Measurements from ENCODE around the gene LIMCH1.

LIMCH1 gene

DNA sequence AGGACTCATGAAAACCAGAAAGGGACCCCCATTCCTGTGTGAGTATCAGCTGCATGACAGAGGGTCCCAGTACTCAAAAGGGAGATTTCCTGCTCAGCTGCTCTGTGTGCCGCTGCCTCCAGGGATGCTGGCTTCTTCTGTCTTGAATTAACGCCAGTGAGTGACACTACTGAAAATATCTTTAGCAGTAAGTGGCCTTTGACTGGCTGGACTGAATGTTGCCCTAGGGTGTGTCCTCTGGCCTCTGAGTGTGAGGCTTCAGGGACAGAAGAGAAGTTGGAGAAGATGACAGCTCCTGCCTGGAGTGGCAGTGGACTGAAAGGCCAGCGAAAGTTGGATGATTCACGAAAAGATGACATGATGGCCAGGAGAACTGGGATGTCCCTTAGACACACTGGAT lies 95.4 kb downstream of the LIMCH1 start:
- Histone ChIP-seq H3K27ac (no peak overlapping the region), H3K4me2 (no peak overlapping the region), H3K27me3 (ENCODE audit: insufficient read depth, low read depth) (no peaks in the 10 kb centered on the region), H3K4me3 (IDR thresholded peaks at IDR 0.05; ENCODE audit: insufficient read depth, low read depth, low read length) (no peak overlapping the region), H3K79me2 (ENCODE audit: insufficient read depth, low read depth) (no peaks in the 10 kb centered on the region), H4K20me1 (ENCODE audit: insufficient read depth) (no peaks in the 10 kb centered on the region), H2AFZ (ENCODE audit: low read depth) (no peak overlapping the region), H3K4me1 (ENCODE audit: low read depth, poor library complexity, severe bottlenecking) (no peaks in the 10 kb centered on the region), H3K36me3 (ENCODE audit: insufficient read depth) (no peaks in the 10 kb centered on the region), H3K9ac (no peak overlapping the region)
- TF ChIP-seq, protein P1, sequence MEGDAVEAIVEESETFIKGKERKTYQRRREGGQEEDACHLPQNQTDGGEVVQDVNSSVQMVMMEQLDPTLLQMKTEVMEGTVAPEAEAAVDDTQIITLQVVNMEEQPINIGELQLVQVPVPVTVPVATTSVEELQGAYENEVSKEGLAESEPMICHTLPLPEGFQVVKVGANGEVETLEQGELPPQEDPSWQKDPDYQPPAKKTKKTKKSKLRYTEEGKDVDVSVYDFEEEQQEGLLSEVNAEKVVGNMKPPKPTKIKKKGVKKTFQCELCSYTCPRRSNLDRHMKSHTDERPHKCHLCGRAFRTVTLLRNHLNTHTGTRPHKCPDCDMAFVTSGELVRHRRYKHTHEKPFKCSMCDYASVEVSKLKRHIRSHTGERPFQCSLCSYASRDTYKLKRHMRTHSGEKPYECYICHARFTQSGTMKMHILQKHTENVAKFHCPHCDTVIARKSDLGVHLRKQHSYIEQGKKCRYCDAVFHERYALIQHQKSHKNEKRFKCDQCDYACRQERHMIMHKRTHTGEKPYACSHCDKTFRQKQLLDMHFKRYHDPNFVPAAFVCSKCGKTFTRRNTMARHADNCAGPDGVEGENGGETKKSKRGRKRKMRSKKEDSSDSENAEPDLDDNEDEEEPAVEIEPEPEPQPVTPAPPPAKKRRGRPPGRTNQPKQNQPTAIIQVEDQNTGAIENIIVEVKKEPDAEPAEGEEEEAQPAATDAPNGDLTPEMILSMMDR (conservative IDR thresholded peaks at IDR 0.05; ENCODE audit: low read depth, low read length) = no peak

DNA sequence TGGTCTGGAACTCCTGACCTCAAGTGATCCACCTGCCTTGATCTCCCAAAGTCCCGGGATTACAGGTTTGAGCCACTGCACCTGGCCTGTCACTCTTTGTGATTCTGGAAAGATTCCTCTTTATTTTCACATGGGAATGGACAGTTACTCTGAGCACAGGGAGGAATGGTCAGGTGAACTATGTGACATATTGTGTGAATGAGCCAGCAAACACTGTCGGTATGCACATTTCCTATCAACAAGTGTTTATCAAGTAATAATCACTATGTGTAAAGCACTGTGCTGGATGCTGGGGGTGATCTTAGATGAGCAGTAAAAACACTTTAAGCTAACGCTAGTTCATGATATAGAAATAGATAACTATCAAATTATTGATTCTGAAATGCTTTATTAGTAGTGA lies 97.5 kb downstream of the LIMCH1 start:
- TF ChIP-seq, protein P1 (conservative IDR thresholded peaks at IDR 0.05; ENCODE audit: low read depth, low read length) = no peak
- Histone ChIP-seq H3K9ac (no peak overlapping the region), H3K27me3 (ENCODE audit: insufficient read depth, low read depth) (no peaks in the 10 kb centered on the region), H2AFZ (ENCODE audit: low read depth) (no peak overlapping the region), H3K27ac (no peak overlapping the region), H3K4me3 (IDR thresholded peaks at IDR 0.05; ENCODE audit: insufficient read depth, low read depth, low read length) (no peak overlapping the region), H4K20me1 (ENCODE audit: insufficient read depth) (no peaks in the 10 kb centered on the region), H3K4me2 (no peak overlapping the region), H3K79me2 (ENCODE audit: insufficient read depth, low read depth) (no peaks in the 10 kb centered on the region), H3K4me1 (ENCODE audit: low read depth, poor library complexity, severe bottlenecking) (no peaks in the 10 kb centered on the region), H3K36me3 (ENCODE audit: insufficient read depth) (no peaks in the 10 kb centered on the region)

DNA sequence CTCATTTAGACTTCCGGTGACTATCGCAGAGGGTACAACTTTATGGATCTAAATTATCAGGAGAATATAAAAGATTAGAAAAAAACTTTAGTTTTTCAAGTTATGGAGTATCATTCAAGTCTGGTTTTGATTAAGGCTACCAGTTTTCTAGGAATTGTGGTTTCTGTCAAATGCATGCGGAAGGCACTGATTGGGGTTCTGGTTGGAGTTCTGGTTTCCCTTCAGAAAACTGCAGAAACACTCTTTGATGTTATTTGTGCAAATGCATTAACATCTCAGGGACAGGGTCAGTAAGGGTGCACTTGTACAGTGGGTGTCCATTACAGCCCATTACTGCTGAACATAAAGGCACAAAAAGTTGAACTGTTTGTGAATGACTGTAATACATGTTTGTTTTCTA lies 100.2 kb downstream of the LIMCH1 start:
- TF ChIP-seq, protein P1 (conservative IDR thresholded peaks at IDR 0.05; ENCODE audit: low read depth, low read length) = no peak
- Histone ChIP-seq H3K9ac (no peak overlapping the region), H2AFZ (ENCODE audit: low read depth) (no peak overlapping the region)

DNA sequence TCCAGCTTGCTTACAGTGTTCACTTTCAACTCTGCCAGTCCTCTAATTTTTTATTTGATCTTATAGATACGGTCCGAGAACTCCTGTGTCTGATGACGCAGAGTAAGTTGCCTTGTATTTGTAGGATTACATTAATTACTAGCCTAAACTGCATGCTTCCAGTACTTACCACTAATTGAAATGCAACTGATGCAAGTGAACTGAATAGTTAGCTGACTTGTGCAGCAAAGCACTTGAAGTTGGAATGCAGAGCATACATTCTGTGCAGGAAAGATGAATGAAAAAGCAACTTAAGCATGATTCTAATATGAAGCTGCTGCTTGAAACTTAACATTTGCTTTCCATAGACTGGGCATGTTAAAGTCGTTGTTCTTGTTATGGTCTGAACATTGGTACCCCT lies 100.9 kb downstream of the LIMCH1 start:
- TF ChIP-seq, protein P1 (conservative IDR thresholded peaks at IDR 0.05; ENCODE audit: low read depth, low read length) = no peak
- no peaks in the 10 kb centered on the region for H3K4me1 ChIP-seq (ENCODE audit: low read depth, poor library complexity, severe bottlenecking)
- no peaks in the 10 kb centered on the region for H4K20me1 ChIP-seq (ENCODE audit: insufficient read depth)
- no peak overlapping the region for H3K9ac ChIP-seq
- H3K27me3 ChIP-seq (ENCODE audit: insufficient read depth, low read depth) = no peaks in the 10 kb centered on the region
- H3K4me3 ChIP-seq (IDR thresholded peaks at IDR 0.05; ENCODE audit: insufficient read depth, low read depth, low read length) = no peak overlapping the region
- no peaks in the 10 kb centered on the region for H3K79me2 ChIP-seq (ENCODE audit: insufficient read depth, low read depth)
- no peaks in the 10 kb centered on the region for H3K36me3 ChIP-seq (ENCODE audit: insufficient read depth)
- H3K4me2 ChIP-seq = no peak overlapping the region
- H2AFZ ChIP-seq (ENCODE audit: low read depth) = no peak overlapping the region
- no peak overlapping the region for H3K27ac ChIP-seq

More for the DNA sequence above, 100.2 kb downstream of the LIMCH1 start:
- H3K4me1 ChIP-seq (ENCODE audit: low read depth, poor library complexity, severe bottlenecking) = no peaks in the 10 kb centered on the region
- H4K20me1 ChIP-seq (ENCODE audit: insufficient read depth) = no peaks in the 10 kb centered on the region
- H3K36me3 ChIP-seq (ENCODE audit: insufficient read depth) = no peaks in the 10 kb centered on the region
- no peaks in the 10 kb centered on the region for H3K27me3 ChIP-seq (ENCODE audit: insufficient read depth, low read depth)
- no peak overlapping the region for H3K4me2 ChIP-seq
- H3K27ac ChIP-seq = no peak overlapping the region
- H3K79me2 ChIP-seq (ENCODE audit: insufficient read depth, low read depth) = no peaks in the 10 kb centered on the region
- H3K4me3 ChIP-seq (IDR thresholded peaks at IDR 0.05; ENCODE audit: insufficient read depth, low read depth, low read length) = no peak overlapping the region
